A673 (cell line): Measurements from ENCODE around the gene PLTP. TPM values are rescaled to one million over a fixed set of nuclear protein-coding genes. Genes with fewer than 3 reads are reported as not detected.
"Not testable (repeated sequence)": the region's sequence is repeated elsewhere in the genome, so short reads cannot be mapped to it uniquely, and the experiment has no call there.

Experiments used
- BruUV-seq: library from RNA; stranded (reverse); fragments of 400-500 nt; replicated peaks from 2 replicates; lab custom pipeline; 2021; lab: Mats Ljungman, UMichigan
- CTCF ChIA-PET: fragments of 300-600 bp; sonication (Branson Sonifier 250); formaldehyde crosslinking; loops from one replicate; lab custom pipeline; 2022; ENCODE audit warnings: antibody characterized with exemption; lab: Charles Lee
- POLR2A ChIA-PET: fragments of 300-600 bp; sonication (Branson Sonifier 250); formaldehyde crosslinking; loops from one replicate; lab custom pipeline; 2022; ENCODE audit warnings: antibody characterized with exemption; ENCODE audit not compliant: low non-redundant PET; lab: Charles Lee
- DNase-seq: peaks from one replicate; pipeline ENCODE4 v3.0.0-alpha.2; 2015; ENCODE audit warnings: low spot score
- H3K27ac ChIP-seq: fragments of 200-600 bp; sonication (generic); 2 replicates; pipeline ENCODE4 v1.5.1; 2016; ENCODE audit warnings: mixed run types, low read depth, mild to moderate bottlenecking, mixed read lengths, antibody characterized with exemption, low read length; ENCODE audit not compliant: poor library complexity, severe bottlenecking
- H3K27me3 ChIP-seq: fragments of 200-600 bp; sonication (generic); replicated peaks from 2 replicates; pipeline ENCODE4 v1.6.1; 2017; ENCODE audit warnings: mixed run types, low read depth, mild to moderate bottlenecking, mixed read lengths, antibody characterized with exemption, low read length; ENCODE audit not compliant: insufficient read depth, poor library complexity
- H3K36me3 ChIP-seq: fragments of 200-600 bp; sonication (generic); 2 replicates; pipeline ENCODE4 v1.6.1; 2016; ENCODE audit warnings: mixed run types, mild to moderate bottlenecking, mixed read lengths, antibody characterized with exemption, low read length; ENCODE audit not compliant: insufficient read depth, poor library complexity, severe bottlenecking
- H3K4me1 ChIP-seq: fragments of 200-600 bp; sonication (generic); 2 replicates; pipeline ENCODE4 v1.6.1; 2017; ENCODE audit warnings: mixed run types, mild to moderate bottlenecking, mixed read lengths, antibody characterized with exemption, low read length; ENCODE audit not compliant: insufficient read depth, poor library complexity, severe bottlenecking
- H3K4me3 ChIP-seq: fragments of 200-600 bp; sonication (generic); 2 replicates; pipeline ENCODE4 v1.5.1; 2016; ENCODE audit warnings: low read depth, mixed run types, mild to moderate bottlenecking, mixed read lengths, low read length; ENCODE audit not compliant: poor library complexity, severe bottlenecking
- H3K9me3 ChIP-seq: fragments of 200-600 bp; sonication (generic); 2 replicates; pipeline ENCODE4 v1.6.1; 2016; ENCODE audit warnings: mixed run types, low read depth, mild to moderate bottlenecking, mixed read lengths, antibody characterized with exemption, low read length; ENCODE audit not compliant: poor library complexity, severe bottlenecking
- CTCF ChIP-seq: fragments of 300-800, 200-600 bp; sonication (generic); conservative IDR thresholded peaks from 2 replicates; pipeline ENCODE4 v1.5.1; 2017; ENCODE audit warnings: low read depth, mild to moderate bottlenecking, antibody characterized with exemption, low read length, moderate library complexity, mixed read lengths
- EZH2 ChIP-seq: fragments of 200-600 bp; sonication (generic); IDR thresholded peaks from 2 replicates; pipeline ENCODE4 v1.6.1; 2017; ENCODE audit warnings: borderline replicate concordance, low read depth, mild to moderate bottlenecking, mixed read lengths, antibody characterized with exemption, low read length; ENCODE audit not compliant: poor library complexity, severe bottlenecking
- intact Hi-C: fragments of 100-400 bp; cut with micrococcal nuclease; formaldehyde crosslinking; loops from one replicate; pipeline ENCODE4 v1.10.0; 2022; ENCODE audit not compliant: unreplicated experiment
- total RNA-seq: library from RNA; stranded (reverse); gene quantifications from 2 replicates; pipeline ENCODE4 v1.2.3, GENCODE V29; 2021

Gene PLTP
- total RNA-seq, 1 experiment from 2014 or later, result 58.3 TPM

GRCh38 chr20:45905505-45906079 is 6.4 kb downstream of the PLTP start:
- Histone ChIP-seq H3K4me3 (no peak overlapping the region), H3K9me3 (no peaks in the 10 kb centered on the region), H3K27me3 (no peaks in the 10 kb centered on the region), H3K36me3 (peaks cover 37% of the 10 kb centered on the region), H3K27ac (no peak overlapping the region), H3K4me1 (peaks cover 3% of the 10 kb centered on the region)
- POLR2A ChIA-PET, result no interaction called here
- TF ChIP-seq CTCF (no peak), EZH2 (no peak)
- no TSS peak for BruUV-seq
- CTCF ChIA-PET, result no interaction called here
- intact Hi-C loops, result no loop called here
- DNase-seq, result no peak

- no peaks in the 10 kb centered on the region for H3K27me3 ChIP-seq
- CTCF ChIA-PET, result no interaction called here
- H3K27ac ChIP-seq, result no peak overlapping the region
- H3K36me3 ChIP-seq, result peaks cover 41% of the 10 kb centered on the region
- H3K4me1 ChIP-seq, result no peaks in the 10 kb centered on the region
- no TSS peak for BruUV-seq
- TF ChIP-seq CTCF, result no peak
- no peak for TF ChIP-seq EZH2
- H3K9me3 ChIP-seq, result no peaks in the 10 kb centered on the region
- POLR2A ChIA-PET, result interaction anchor here (0.5 kb wide), 1 partner anchor 59 kb away, joined by 3 read pairs; no protein-coding TSS in a partner anchor
- intact Hi-C loops, result no loop called here
- H3K4me3 ChIP-seq, result no peak overlapping the region
- no peak for DNase-seq
Measured at GRCh38 chr20:45904583-45905504, 7.1 kb downstream of the PLTP start.

DNA sequence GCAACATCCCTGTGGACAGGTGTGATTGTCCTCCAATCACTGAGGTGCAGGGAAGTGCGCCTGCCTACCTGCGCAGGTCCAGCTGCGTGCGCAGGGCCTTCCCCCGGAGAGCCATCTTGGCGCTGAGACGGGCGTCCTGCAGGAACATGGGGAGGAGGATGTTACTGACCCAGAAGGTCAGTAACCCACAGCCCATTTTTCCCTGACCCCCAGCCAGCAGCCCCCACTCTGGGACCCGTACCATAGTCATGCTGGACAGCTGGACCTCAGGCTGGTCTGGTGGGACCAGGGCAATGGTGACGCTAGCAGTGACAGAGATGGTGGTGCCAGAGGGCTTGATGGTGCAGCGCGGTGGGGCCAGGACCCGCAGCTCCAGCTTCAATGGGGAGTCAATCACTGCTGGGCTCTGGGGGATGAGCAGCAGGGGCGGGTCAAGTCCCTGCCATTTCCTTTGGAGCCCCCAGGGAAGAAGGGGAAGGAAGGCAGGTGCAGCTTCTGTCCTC is 9.7 kb downstream of the PLTP start:
- POLR2A ChIA-PET, result no interaction called here
- intact Hi-C loops, result no loop called here
- DNase-seq, result no peak
- H3K27ac ChIP-seq, result no peak overlapping the region
- no peaks in the 10 kb centered on the region for H3K4me1 ChIP-seq
- TF ChIP-seq CTCF, result no peak
- no peak for TF ChIP-seq EZH2
- no TSS peak for BruUV-seq
- H3K27me3 ChIP-seq, result no peaks in the 10 kb centered on the region
- CTCF ChIA-PET, result no interaction called here
- no peaks in the 10 kb centered on the region for H3K9me3 ChIP-seq
- H3K4me3 ChIP-seq, result no peak overlapping the region
- peaks cover 51% of the 10 kb centered on the region for H3K36me3 ChIP-seq

GRCh38 chr20:45901332-45901731 is 10.6 kb downstream of the PLTP start:
- H3K27ac ChIP-seq, H3K27me3 ChIP-seq, CTCF ChIA-PET, H3K9me3 ChIP-seq, H3K4me1 ChIP-seq, H3K4me3 ChIP-seq, intact Hi-C loops, DNase-seq, BruUV-seq, POLR2A ChIA-PET: not testable (repeated sequence)
- H3K36me3 ChIP-seq, result peaks cover 57% of the 10 kb centered on the region
